MM.1S (cell line): Measurements from ENCODE around the gene IMPA2.

Experiments used
- DNase-seq: peaks from one replicate; pipeline ENCODE4 v3.0.0-alpha.2; 2015
- H2AFZ ChIP-seq: fragments of 300-600 bp; sonication (generic); 2 replicates; pipeline ENCODE4 v1.6.0; 2016; ENCODE audit warnings: antibody characterized with exemption, low read length
- H3F3A ChIP-seq: fragments of 300-600 bp; sonication (generic); 2 replicates; pipeline ENCODE4 v1.6.1; 2016; ENCODE audit warnings: mild to moderate bottlenecking, antibody characterized with exemption, low read length, moderate library complexity, mixed read lengths; ENCODE audit not compliant: insufficient read depth
- H3K27ac ChIP-seq: fragments of 300-600 bp; sonication (generic); 2 replicates; pipeline ENCODE4 v1.5.1; 2016; ENCODE audit warnings: mild to moderate bottlenecking, low read length
- H3K27me3 ChIP-seq: fragments of 300-600 bp; sonication (generic); replicated peaks from 2 replicates; pipeline ENCODE4 v1.6.0; 2016; ENCODE audit warnings: low read length; ENCODE audit not compliant: insufficient read depth
- H3K36me3 ChIP-seq: fragments of 300-600 bp; sonication (generic); replicated peaks from 2 replicates; pipeline ENCODE4 v1.6.1; 2016; ENCODE audit warnings: mild to moderate bottlenecking, low read length, mixed read lengths; ENCODE audit not compliant: insufficient read depth
- H3K4me1 ChIP-seq: fragments of 300-600 bp; sonication (generic); 2 replicates; pipeline ENCODE4 v1.6.1; 2016; ENCODE audit warnings: low read length, mixed read lengths
- H3K4me2 ChIP-seq: fragments of 300-600 bp; sonication (generic); 2 replicates; pipeline ENCODE4 v1.6.0; 2016; ENCODE audit warnings: low read depth, low read length
- H3K4me3 ChIP-seq: fragments of 300-600 bp; sonication (generic); 2 replicates; pipeline ENCODE4 v1.5.1; 2016; ENCODE audit warnings: low read length, mixed read lengths
- H3K79me2 ChIP-seq: fragments of 300-600 bp; sonication (generic); 2 replicates; pipeline ENCODE4 v1.6.1; 2016; ENCODE audit warnings: mixed run types, low read length, mixed read lengths
- H3K9ac ChIP-seq: fragments of 300-600 bp; sonication (generic); 2 replicates; pipeline ENCODE4 v1.6.1; 2016; ENCODE audit warnings: low read length, mixed read lengths
- H3K9me2 ChIP-seq: fragments of 300-600 bp; sonication (generic); replicated peaks from 2 replicates; pipeline ENCODE4 v1.6.1; 2016; ENCODE audit warnings: mild to moderate bottlenecking, low read length, mixed read lengths; ENCODE audit not compliant: insufficient read depth
- H3K9me3 ChIP-seq: fragments of 300-600 bp; sonication (generic); replicated peaks from 2 replicates; pipeline ENCODE4 v1.6.1; 2016; ENCODE audit warnings: mild to moderate bottlenecking, low read length, mixed read lengths; ENCODE audit not compliant: insufficient read depth
- H4K20me1 ChIP-seq: fragments of 300-600 bp; sonication (generic); 2 replicates; pipeline ENCODE4 v1.6.1; 2016; ENCODE audit warnings: mild to moderate bottlenecking, low read length, moderate library complexity, mixed read lengths; ENCODE audit not compliant: insufficient read depth
- EZH2 ChIP-seq: fragments of 300-600 bp; sonication (generic); optimal IDR thresholded peaks from 2 replicates; pipeline ENCODE3; 2017; ENCODE audit warnings: low read depth, mild to moderate bottlenecking, antibody characterized with exemption, low read length, mixed read lengths
- EZH2phosphoT487 ChIP-seq: fragments of 300-600 bp; sonication (generic); IDR thresholded peaks from 2 replicates; pipeline ENCODE4 v1.6.1; 2018; ENCODE audit warnings: antibody characterized with exemption, low read length
- TF ChIP-seq, protein P1 (sequence below): fragments of 300-600 bp; sonication (generic); IDR thresholded peaks from 2 replicates; pipeline ENCODE4 v1.5.1; 2016; ENCODE audit warnings: antibody characterized with exemption, low read length, mixed read lengths

The IMPA2 gene

DNA sequence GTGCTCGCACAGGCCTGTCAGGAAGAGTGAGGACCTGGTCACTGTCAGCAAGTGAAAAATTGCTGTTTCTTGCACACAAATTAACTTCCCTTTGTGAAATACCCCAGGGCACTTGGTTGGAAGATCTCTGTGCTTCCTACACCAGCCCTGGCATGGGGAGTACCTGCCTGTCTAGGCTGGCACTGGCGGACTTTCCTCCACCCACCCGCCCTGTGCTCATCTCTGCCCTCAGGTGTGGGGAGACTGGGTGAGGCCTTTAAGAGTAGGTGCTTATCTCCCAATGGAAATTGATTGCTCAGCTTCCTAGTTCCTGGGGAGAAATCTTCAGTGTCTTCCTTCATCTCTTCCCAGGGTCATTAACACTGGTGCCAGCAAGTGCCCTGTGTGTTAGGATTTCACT lies 42.1 kb downstream of the IMPA2 start:
- H3K36me3 ChIP-seq: no peaks in the 10 kb centered on the region
- H3K4me3 ChIP-seq: no peak overlapping the region
- H3F3A ChIP-seq: no peaks in the 10 kb centered on the region
- no peaks in the 10 kb centered on the region for H3K9me2 ChIP-seq
- no peak overlapping the region for H3K4me2 ChIP-seq
- H4K20me1 ChIP-seq: no peaks in the 10 kb centered on the region
- DNase-seq: no peak
- no peak overlapping the region for H3K9ac ChIP-seq
- H3K79me2 ChIP-seq: no peaks in the 10 kb centered on the region
- H3K9me3 ChIP-seq: no peaks in the 10 kb centered on the region
- H3K27ac ChIP-seq: no peak overlapping the region
- TF ChIP-seq, protein P1, sequence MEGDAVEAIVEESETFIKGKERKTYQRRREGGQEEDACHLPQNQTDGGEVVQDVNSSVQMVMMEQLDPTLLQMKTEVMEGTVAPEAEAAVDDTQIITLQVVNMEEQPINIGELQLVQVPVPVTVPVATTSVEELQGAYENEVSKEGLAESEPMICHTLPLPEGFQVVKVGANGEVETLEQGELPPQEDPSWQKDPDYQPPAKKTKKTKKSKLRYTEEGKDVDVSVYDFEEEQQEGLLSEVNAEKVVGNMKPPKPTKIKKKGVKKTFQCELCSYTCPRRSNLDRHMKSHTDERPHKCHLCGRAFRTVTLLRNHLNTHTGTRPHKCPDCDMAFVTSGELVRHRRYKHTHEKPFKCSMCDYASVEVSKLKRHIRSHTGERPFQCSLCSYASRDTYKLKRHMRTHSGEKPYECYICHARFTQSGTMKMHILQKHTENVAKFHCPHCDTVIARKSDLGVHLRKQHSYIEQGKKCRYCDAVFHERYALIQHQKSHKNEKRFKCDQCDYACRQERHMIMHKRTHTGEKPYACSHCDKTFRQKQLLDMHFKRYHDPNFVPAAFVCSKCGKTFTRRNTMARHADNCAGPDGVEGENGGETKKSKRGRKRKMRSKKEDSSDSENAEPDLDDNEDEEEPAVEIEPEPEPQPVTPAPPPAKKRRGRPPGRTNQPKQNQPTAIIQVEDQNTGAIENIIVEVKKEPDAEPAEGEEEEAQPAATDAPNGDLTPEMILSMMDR: no peak
- TF ChIP-seq EZH2phosphoT487 (no peak), EZH2 (no peak)
- H3K27me3 ChIP-seq: no peaks in the 10 kb centered on the region
- H2AFZ ChIP-seq: no peak overlapping the region
- no peaks in the 10 kb centered on the region for H3K4me1 ChIP-seq

- Histone ChIP-seq H3F3A (no peaks in the 10 kb centered on the region), H3K36me3 (no peaks in the 10 kb centered on the region), H3K9me2 (no peaks in the 10 kb centered on the region), H3K27me3 (no peaks in the 10 kb centered on the region), H3K27ac (no peak overlapping the region), H3K4me2 (no peak overlapping the region), H3K9ac (no peak overlapping the region), H3K4me1 (no peaks in the 10 kb centered on the region), H3K79me2 (no peaks in the 10 kb centered on the region), H2AFZ (no peak overlapping the region), H3K4me3 (no peak overlapping the region), H4K20me1 (no peaks in the 10 kb centered on the region), H3K9me3 (no peaks in the 10 kb centered on the region)
- TF ChIP-seq EZH2phosphoT487 (no peak), EZH2 (no peak)
- TF ChIP-seq, protein P1: no peak
- DNase-seq: no peak
Measured at GRCh38 chr18:12026562-12026961, 45.3 kb downstream of the IMPA2 start.

DNA sequence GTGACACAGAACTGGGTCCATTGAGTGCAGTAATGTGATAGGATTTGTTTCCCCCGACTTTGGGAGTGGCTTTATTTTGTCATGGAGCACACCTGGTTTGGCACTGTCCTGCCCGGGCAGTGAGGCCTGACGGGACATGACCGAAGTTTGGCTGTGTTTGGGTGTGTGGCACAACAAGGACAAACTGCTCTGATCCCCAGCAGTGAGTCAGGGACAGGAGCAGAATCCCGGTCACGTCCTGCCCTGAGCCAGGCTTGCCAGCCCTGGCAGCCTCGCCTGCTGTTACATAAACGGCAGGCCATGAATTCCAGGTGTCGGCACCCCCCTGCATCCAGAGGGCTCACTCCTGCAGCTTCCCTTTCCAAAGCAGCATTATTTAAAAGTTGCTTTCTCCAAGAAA lies 45.7 kb downstream of the IMPA2 start:
- Histone ChIP-seq H3K4me1 (no peaks in the 10 kb centered on the region), H3K4me3 (no peak overlapping the region), H3K4me2 (no peak overlapping the region), H3K9ac (no peak overlapping the region), H3K9me3 (no peaks in the 10 kb centered on the region), H3F3A (no peaks in the 10 kb centered on the region), H3K9me2 (no peaks in the 10 kb centered on the region), H2AFZ (no peak overlapping the region), H3K27ac (no peak overlapping the region), H4K20me1 (no peaks in the 10 kb centered on the region), H3K27me3 (no peaks in the 10 kb centered on the region), H3K36me3 (no peaks in the 10 kb centered on the region), H3K79me2 (no peaks in the 10 kb centered on the region)
- DNase-seq: no peak
- no peak for TF ChIP-seq EZH2
- TF ChIP-seq, protein P1: no peak
- TF ChIP-seq EZH2phosphoT487: no peak
